Muscle of back (tissue), 11 donors: ENCODE results near the gene CR1L. TPM values are rescaled to one million over a fixed set of nuclear protein-coding genes. Genes with fewer than 3 reads are reported as not detected.
"Not testable (repeated sequence)": the region's sequence is repeated elsewhere in the genome, so short reads cannot be mapped to it uniquely, and the experiment has no call there.

Experiments used
- DNase-seq, 3 donors: peaks; one replicate each; pipeline versions ENCODE4 v3.0.0 to v3.0.0-alpha.2; 2013
- polyA plus RNA-seq, 10 donors: library from polyadenylated mRNA; unstranded; fragments of 120-200 nt; gene quantifications; one replicate each; pipeline ENCODE4 v1.2.1, GENCODE V29; 2013; ENCODE audit not compliant: insufficient read length in 10 of 10

The CR1L gene
- polyA plus RNA-seq, 10 donors, result 0.15 to 1.6 (median 0.23) TPM; not detected in 3

GRCh38 chr1:207645635-207646081 is 725 bp downstream of the CR1L start:
- DNase-seq, result peak in 1 of 3 donors; percentile 9

GRCh38 chr1:207646171-207646570 is 1.2 kb downstream of the CR1L start:
- no peak for DNase-seq

- DNase-seq, result no peak
These were observed 2.1 kb downstream of the CR1L start for GRCh38 chr1:207646944-207647579.

- no peak for DNase-seq
These were observed 2.9 kb downstream of the CR1L start for GRCh38 chr1:207647671-207648333.

GRCh38 chr1:207648334-207649209 is 3.6 kb downstream of the CR1L start:
- no peak for DNase-seq

GRCh38 chr1:207649210-207649753 is 4.3 kb downstream of the CR1L start:
- DNase-seq, result no peak

GRCh38 chr1:207649865-207650580 is 5.1 kb downstream of the CR1L start:
- no peak for DNase-seq

GRCh38 chr1:207651583-207651982 is 6.7 kb downstream of the CR1L start:
- no peak for DNase-seq

GRCh38 chr1:207654320-207654719 is 9.4 kb downstream of the CR1L start:
- DNase-seq, result no peak

GRCh38 chr1:207658408-207658807 is 13.5 kb downstream of the CR1L start:
- no peak for DNase-seq

- DNase-seq, result no peak
These were observed 14.1 kb downstream of the CR1L start for GRCh38 chr1:207658904-207659485.

GRCh38 chr1:207659545-207660153 is 14.7 kb downstream of the CR1L start:
- DNase-seq, result no peak

GRCh38 chr1:207661420-207661819 is 16.5 kb downstream of the CR1L start:
- not testable (repeated sequence) for DNase-seq

- DNase-seq, result no peak
These were observed 21.4 kb downstream of the CR1L start for GRCh38 chr1:207666342-207666741.

- DNase-seq, result no peak
These were observed 24.6 kb downstream of the CR1L start for GRCh38 chr1:207669528-207670009.

- DNase-seq, result no peak
These were observed 25.3 kb downstream of the CR1L start for GRCh38 chr1:207670192-207670591.

GRCh38 chr1:207670997-207671396 is 26.1 kb downstream of the CR1L start:
- DNase-seq, result no peak

GRCh38 chr1:207672522-207673130 is 27.7 kb downstream of the CR1L start:
- peak; percentile 5 to 30 (median 14) for DNase-seq

- DNase-seq, result peak in 1 of 3 donors; percentile 5
These were observed 28.5 kb downstream of the CR1L start for GRCh38 chr1:207673399-207673798.

GRCh38 chr1:207676153-207676552 is 31.2 kb downstream of the CR1L start:
- no peak for DNase-seq
